HG02943 (cell line): Measurements from ENCODE around the gene PIGL.

Experiments used
- ATAC-seq: cut with Tn5 transposase; IDR thresholded peaks from one replicate; pipeline ENCODE4 v1.9.1; 2021; ENCODE audit warnings: mild to moderate bottlenecking, low read depth, moderate library complexity; ENCODE audit not compliant: unreplicated experiment

Gene PIGL

GRCh38 chr17:16346721-16347271 lies 129.8 kb downstream of the PIGL start:
- no peak for ATAC-seq

- no peak for ATAC-seq
Measured at GRCh38 chr17:16348586-16348985, 131.6 kb downstream of the PIGL start.

GRCh38 chr17:16349431-16349830 lies 132.4 kb downstream of the PIGL start:
- ATAC-seq = no peak

- ATAC-seq = no peak
Measured at GRCh38 chr17:16351831-16352230, 134.8 kb downstream of the PIGL start.

- no peak for ATAC-seq
Measured at GRCh38 chr17:16352303-16352666, 135.3 kb downstream of the PIGL start.

GRCh38 chr17:16352667-16353316 lies 135.8 kb downstream of the PIGL start:
- peak; percentile 50 for ATAC-seq

- peak; percentile 57 for ATAC-seq
Measured at GRCh38 chr17:16353317-16354174, 136.5 kb downstream of the PIGL start, which contains the start of gene CENPV. Gene CENPV (minus strand): TSS chr17:16353469. CDS start chr17:16353436, 33 bp downstream.

- no peak for ATAC-seq
Measured at GRCh38 chr17:16354585-16354984, 137.6 kb downstream of the PIGL start.

- ATAC-seq = no peak
Measured at GRCh38 chr17:16358394-16358793, 141.4 kb downstream of the PIGL start.

GRCh38 chr17:16361874-16362273 lies 144.9 kb downstream of the PIGL start:
- no peak for ATAC-seq

- no peak for ATAC-seq
Measured at GRCh38 chr17:16363749-16364536, 146.9 kb downstream of the PIGL start.

- no peak for ATAC-seq
Measured at GRCh38 chr17:16364625-16365024, 147.6 kb downstream of the PIGL start.

GRCh38 chr17:16371742-16372141 lies 154.7 kb downstream of the PIGL start:
- no peak for ATAC-seq

GRCh38 chr17:16374146-16374938 lies 157.3 kb downstream of the PIGL start:
- no peak for ATAC-seq
